ENCODE data around the gene HDC. TPM values are rescaled to one million over a fixed set of nuclear protein-coding genes. Genes with fewer than 3 reads are reported as not detected.

Gene HDC
- total RNA-seq, result 1 to 10 TPM; 3.1 to 4.6 TPM
- 1 to 10 TPM in 4 of 6 donors, under 1 TPM in 2; 0.64 to 2.5 (median 1.1) TPM for polyA plus RNA-seq (ENCODE audit: insufficient read length in 6 of 6)
- long read RNA-seq, donor 1, result 0 reads
- long read RNA-seq, donor 2, result 0 reads
- long read RNA-seq, donor 3, partial matches to known transcripts, result 0 of 1 reads
- long read RNA-seq, donor 3, other reads (novel, unspliced or antisense), result 0 of 1 reads
- long read RNA-seq, donor 4, result 0 reads
- long read RNA-seq, donor 5, result 0 reads
- long read RNA-seq, donor 6, result 0 reads
- long read RNA-seq, donor 7, partial matches to known transcripts, result 0 of 1 reads
- long read RNA-seq, donor 7, other reads (novel, unspliced or antisense), result 0 of 1 reads
- long read RNA-seq, donor 8, result 0 reads
- long read RNA-seq, donor 9, result 0 reads
- long read RNA-seq, donor 10, partial matches to known transcripts, result 2 of 3 reads
- long read RNA-seq, donor 10, other reads (novel, unspliced or antisense), result 0 of 3 reads
- long read RNA-seq, donor 11, result 0 reads
- long read RNA-seq, donor 12, result 0 reads

GRCh38 chr15:50265620-50266019, at the start of gene HDC:
TSS of gene HDC (minus strand) at chr15:50265726. CDS start at chr15:50265623, 103 bp downstream.
- H3K4me1 ChIP-seq, result peaks cover 0 to 16% of the 10 kb centered on the region in 2 donors
- H3K36me3 ChIP-seq, result no peaks in the 10 kb centered on the region
- H3K27me3 ChIP-seq, result no peaks in the 10 kb centered on the region
- no peak within 1 kb of the TSS for H3K4me3 ChIP-seq
- no peak for DNase-seq
- ATAC-seq, result no peak
- no peaks in the 10 kb centered on the region for H3K9me3 ChIP-seq
- no peak within 1 kb of the TSS for H3K27ac ChIP-seq
- no peak for TF ChIP-seq CTCF (IDR thresholded peaks at IDR 0.05)
- intact Hi-C loops (cut with DNase I), result no loop called here

- DNase-seq (no peak), ATAC-seq (no peak)
- no peaks in the 10 kb centered on the region for H3K27me3 ChIP-seq
- no peak overlapping the region for H3K27ac ChIP-seq
- H3K4me3 ChIP-seq, result no peak overlapping the region
- no peak for TF ChIP-seq CTCF (IDR thresholded peaks at IDR 0.05)
- H3K4me1 ChIP-seq, result no peaks in the 10 kb centered on the region
- H3K9me3 ChIP-seq, result peaks cover 0 to 5% of the 10 kb centered on the region in 2 donors
- peaks cover 0 to 9% of the 10 kb centered on the region in 2 donors for H3K36me3 ChIP-seq
- intact Hi-C loops (cut with DNase I), result no loop called here
Observed at GRCh38 chr15:50312636-50313035, 47.1 kb upstream of the HDC start.

- intact Hi-C loops (cut with DNase I), result no loop called here
- TF ChIP-seq CTCF (IDR thresholded peaks at IDR 0.05), result no peak
- Histone ChIP-seq H3K27me3 (no peaks in the 10 kb centered on the region), H3K27ac (no peak overlapping the region), H3K4me1 (no peaks in the 10 kb centered on the region), H3K9me3 (peaks cover 0 to 5% of the 10 kb centered on the region in 2 donors), H3K36me3 (peaks cover 0 to 32% of the 10 kb centered on the region in 2 donors), H3K4me3 (no peak overlapping the region)
- ATAC-seq, result no peak
- no peak for DNase-seq
Observed at GRCh38 chr15:50307799-50308198, 42.3 kb upstream of the HDC start.

- ATAC-seq (no peak), DNase-seq (no peak)
- Histone ChIP-seq H3K4me3 (no peak overlapping the region), H3K27me3 (no peaks in the 10 kb centered on the region), H3K36me3 (peaks cover 0 to 57% of the 10 kb centered on the region in 2 donors), H3K4me1 (no peaks in the 10 kb centered on the region), H3K27ac (no peak overlapping the region), H3K9me3 (peaks cover 0 to 5% of the 10 kb centered on the region in 2 donors)
- TF ChIP-seq CTCF (IDR thresholded peaks at IDR 0.05), result no peak
- intact Hi-C loops (cut with DNase I), result no loop called here
Observed at GRCh38 chr15:50304836-50305235, 39.3 kb upstream of the HDC start.

- intact Hi-C loops (cut with DNase I), result no loop called here
- Histone ChIP-seq H3K27ac (no peak overlapping the region), H3K4me1 (no peaks in the 10 kb centered on the region), H3K4me3 (no peak overlapping the region), H3K9me3 (no peaks in the 10 kb centered on the region), H3K36me3 (peaks cover 0 to 69% of the 10 kb centered on the region in 2 donors), H3K27me3 (no peaks in the 10 kb centered on the region)
- DNase-seq (no peak), ATAC-seq (no peak)
- TF ChIP-seq CTCF (IDR thresholded peaks at IDR 0.05), result no peak
Observed at GRCh38 chr15:50302581-50302980, 37.1 kb upstream of the HDC start.
